ENCODE measurements around the gene CCDC60.

- no peak for TF ChIP-seq CTCF (IDR thresholded peaks at IDR 0.05; ENCODE audit: insufficient read depth, low read length)
- TF ChIP-seq POLR2AphosphoS5 (IDR thresholded peaks at IDR 0.05; ENCODE audit: low read depth), result no peak
- no peak for TF ChIP-seq REST (IDR thresholded peaks at IDR 0.05; ENCODE audit: insufficient replicate concordance, low read depth)
- TF ChIP-seq GABPA (IDR thresholded peaks at IDR 0.05; ENCODE audit: low read depth), result no peak
- TF ChIP-seq SPI1 (IDR thresholded peaks at IDR 0.05; ENCODE audit: borderline replicate concordance, low read depth), result no peak
These were observed 96.6 kb downstream of the CCDC60 start for GRCh38 chr12:119431151-119431550.
